ENCODE results near the gene PRKRIP1. TPM values are rescaled to one million over a fixed set of nuclear protein-coding genes. Genes with fewer than 3 reads are reported as not detected.

PRKRIP1 gene
- total RNA-seq, 4 donors from 2014 or later: 24.8 to 97.3 (median 33.6) TPM

GRCh38 chr7:102432442-102433218, 36.5 kb downstream of the PRKRIP1 start:
- Histone ChIP-seq H3K27me3 (no peaks in the 10 kb centered on the region), H3K4me3 (peak overlapping the region; percentile 44 to 81 (median 80)), H3K27ac (peak overlapping the region; percentile 71 to 80 (median 75)), H3K4me1 (peaks cover 14 to 30% (median 24%) of the 10 kb centered on the region in 4 donors), H3K36me3 (no peaks in the 10 kb centered on the region), H3K9me3 (no peaks in the 10 kb centered on the region)
- intact Hi-C loops (cut with DNase I; ENCODE audit: low total_unique reads): no loop called here
- DNase-seq: peak; percentile 50
- TF ChIP-seq EP300 (IDR thresholded peaks at IDR 0.05; ENCODE audit: low read depth) (no peak), POLR2AphosphoS5 (IDR thresholded peaks at IDR 0.05) (no peak), POLR2A (IDR thresholded peaks at IDR 0.05) (no peak), CTCF (IDR thresholded peaks at IDR 0.05) (no peak)
- WGBS, 2 donors (ENCODE audit: low coverage in 1 of 2): 26 to 30% methylated on average over 6 to 25 of the region's 27 CpGs
- in situ Hi-C loops (cut with MboI; ENCODE audit: low pct_ligation_motif_present in 1 of 4, low pct_unique_long_range_greater_than_20kb in 1 of 4, low sequenced_read_pairs in 3 of 4): no loop called here

GRCh38 chr7:102433219-102434038, 37.3 kb downstream of the PRKRIP1 start, which contains the start of gene ORAI2:
TSS of gene ORAI2 (plus strand) at chr7:102433575. CDS start at chr7:102438957, 5,382 bp downstream.
- 0% methylated on average over 24 of the region's 90 CpGs; no CpG with 5 or more reads in 1 of the 2 donors for WGBS, 2 donors (ENCODE audit: low coverage in 1 of 2)
- H3K4me3 ChIP-seq: peak within 1 kb of the TSS; percentile 66 to 81 (median 80)
- H3K9me3 ChIP-seq: no peaks in the 10 kb centered on the region
- peaks cover 14 to 30% (median 24%) of the 10 kb centered on the region in 4 donors for H3K4me1 ChIP-seq
- TF ChIP-seq POLR2A (IDR thresholded peaks at IDR 0.05) (no peak), CTCF (IDR thresholded peaks at IDR 0.05) (no peak), EP300 (IDR thresholded peaks at IDR 0.05; ENCODE audit: low read depth) (no peak), POLR2AphosphoS5 (IDR thresholded peaks at IDR 0.05) (no peak)
- no peaks in the 10 kb centered on the region for H3K36me3 ChIP-seq
- in situ Hi-C loops (cut with MboI; ENCODE audit: low pct_ligation_motif_present in 1 of 4, low pct_unique_long_range_greater_than_20kb in 1 of 4, low sequenced_read_pairs in 3 of 4) (no loop called here), intact Hi-C loops (cut with DNase I; ENCODE audit: low total_unique reads) (no loop called here)
- H3K27ac ChIP-seq: peak within 1 kb of the TSS; percentile 71 to 80 (median 75)
- peak; percentile 84 for DNase-seq
- H3K27me3 ChIP-seq: no peaks in the 10 kb centered on the region

GRCh38 chr7:102434039-102434486, 37.9 kb downstream of the PRKRIP1 start:
- Histone ChIP-seq H3K36me3 (no peaks in the 10 kb centered on the region), H3K9me3 (no peaks in the 10 kb centered on the region), H3K4me3 (peak overlapping the region; percentile 66 to 81 (median 80)), H3K27me3 (no peaks in the 10 kb centered on the region), H3K27ac (peak overlapping the region; percentile 71 to 80 (median 75)), H3K4me1 (peaks cover 14 to 30% (median 24%) of the 10 kb centered on the region in 4 donors)
- intact Hi-C loops (cut with DNase I; ENCODE audit: low total_unique reads): no loop called here
- no peak for DNase-seq
- in situ Hi-C loops (cut with MboI; ENCODE audit: low pct_ligation_motif_present in 1 of 4, low pct_unique_long_range_greater_than_20kb in 1 of 4, low sequenced_read_pairs in 3 of 4): no loop called here
- 0 to 31% methylated on average over 2 to 9 of the region's 9 CpGs for WGBS, 2 donors (ENCODE audit: low coverage in 1 of 2)
- TF ChIP-seq CTCF (IDR thresholded peaks at IDR 0.05) (no peak), POLR2AphosphoS5 (IDR thresholded peaks at IDR 0.05) (no peak), EP300 (IDR thresholded peaks at IDR 0.05; ENCODE audit: low read depth) (no peak), POLR2A (IDR thresholded peaks at IDR 0.05) (no peak)

GRCh38 chr7:102436118-102436517, 40.0 kb downstream of the PRKRIP1 start:
- in situ Hi-C loops (cut with MboI; ENCODE audit: low pct_ligation_motif_present in 1 of 4, low pct_unique_long_range_greater_than_20kb in 1 of 4, low sequenced_read_pairs in 3 of 4) (no loop called here), intact Hi-C loops (cut with DNase I; ENCODE audit: low total_unique reads) (no loop called here)
- no peak for DNase-seq
- no peak overlapping the region for H3K27ac ChIP-seq
- no peaks in the 10 kb centered on the region for H3K9me3 ChIP-seq
- no peak overlapping the region for H3K4me3 ChIP-seq
- no peak for TF ChIP-seq POLR2AphosphoS5 (IDR thresholded peaks at IDR 0.05)
- no peak for TF ChIP-seq POLR2A (IDR thresholded peaks at IDR 0.05)
- no peak for TF ChIP-seq CTCF (IDR thresholded peaks at IDR 0.05)
- no peak for TF ChIP-seq EP300 (IDR thresholded peaks at IDR 0.05; ENCODE audit: low read depth)
- H3K4me1 ChIP-seq: peaks cover 14 to 27% (median 21%) of the 10 kb centered on the region in 4 donors
- WGBS, 2 donors (ENCODE audit: low coverage in 1 of 2): 82 to 87% methylated on average over 6 to 10 of the region's 10 CpGs
- no peaks in the 10 kb centered on the region for H3K36me3 ChIP-seq
- H3K27me3 ChIP-seq: no peaks in the 10 kb centered on the region
